ENCODE results near the gene TAS2R40.
"Not testable (repeated sequence)": the region's sequence is repeated elsewhere in the genome, so short reads cannot be mapped to it uniquely, and the experiment has no call there.

TAS2R40 gene

GRCh38 chr7:143264196-143264568, 42.3 kb downstream of the TAS2R40 start:
- H3K9me3 ChIP-seq (ENCODE audit: control insufficient read depth, insufficient read depth, low read depth, low read length), result not testable (repeated sequence)
- H3K9ac ChIP-seq (ENCODE audit: low read length), result peak overlapping the region; percentile 31

DNA sequence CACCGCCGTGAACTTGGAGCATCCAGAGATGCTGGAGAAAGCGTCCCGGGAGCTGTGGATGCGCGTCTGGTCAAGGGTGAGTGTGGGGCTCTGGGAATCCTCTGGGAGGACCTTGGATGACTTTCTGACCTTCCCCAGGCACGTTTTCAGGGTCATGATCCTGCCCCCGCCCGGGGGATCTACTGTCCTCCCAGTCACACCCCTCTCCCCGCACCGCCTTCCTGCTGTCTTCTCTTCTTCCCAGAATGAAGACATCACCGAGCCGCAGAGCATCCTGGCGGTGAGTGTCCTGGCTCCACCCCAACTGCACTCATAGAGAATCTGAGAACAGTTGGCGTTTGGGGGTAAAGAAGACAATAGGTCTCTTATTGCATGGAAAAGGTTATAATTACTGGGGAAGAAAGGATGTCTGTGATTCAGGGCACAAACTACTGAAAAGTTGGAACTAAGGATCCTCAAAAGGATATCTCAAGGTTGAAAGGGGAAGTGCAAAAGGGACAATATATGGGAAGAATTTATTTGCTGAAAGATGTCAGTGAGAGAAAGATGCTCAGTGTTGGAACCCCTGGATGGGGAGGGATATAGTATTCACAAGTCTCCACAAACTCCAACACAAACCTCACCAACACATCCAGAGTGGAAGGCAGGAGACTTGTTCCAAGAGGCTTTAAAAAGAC, 43.3 kb downstream of the TAS2R40 start:
- H3K27ac ChIP-seq (ENCODE audit: low read depth, low read length), result no peak overlapping the region
- H3K9ac ChIP-seq (ENCODE audit: low read length), result no peak overlapping the region
- no peak overlapping the region for H3K4me3 ChIP-seq (ENCODE audit: low read depth, low read length)
- H3K27me3 ChIP-seq (ENCODE audit: control insufficient read depth, insufficient read depth, low read length), result 0 out of 2 replicates have a peak, but pooled peaks cover 2% of the 10 kb centered on the region
- peaks cover 4% of the 10 kb centered on the region; the same call in 1 of the 2 replicates for H3K9me3 ChIP-seq (ENCODE audit: control insufficient read depth, insufficient read depth, low read depth, low read length)
- H3K4me1 ChIP-seq (ENCODE audit: control insufficient read depth, insufficient read depth, low read length), result peaks cover 5% of the 10 kb centered on the region; the same call in 1 of the 2 replicates
- peaks cover 26% of the 10 kb centered on the region for H3K36me3 ChIP-seq (ENCODE audit: control insufficient read depth, insufficient read depth, low read length)

More at GRCh38 chr7:143264196-143264568, 42.3 kb downstream of the TAS2R40 start:
- H3K4me1 ChIP-seq (ENCODE audit: control insufficient read depth, insufficient read depth, low read length); H3K27ac ChIP-seq (ENCODE audit: low read depth, low read length); H3K27me3 ChIP-seq (ENCODE audit: control insufficient read depth, insufficient read depth, low read length): not testable (repeated sequence)
- peaks cover 20% of the 10 kb centered on the region for H3K36me3 ChIP-seq (ENCODE audit: control insufficient read depth, insufficient read depth, low read length)
- H3K4me3 ChIP-seq (ENCODE audit: low read depth, low read length), result peak overlapping the region; percentile 97

GRCh38 chr7:143269251-143269650, 47.4 kb downstream of the TAS2R40 start:
- Histone ChIP-seq H3K9me3 (ENCODE audit: control insufficient read depth, insufficient read depth, low read depth, low read length) (no peaks in the 10 kb centered on the region), H3K27ac (ENCODE audit: low read depth, low read length) (no peak overlapping the region), H3K4me3 (ENCODE audit: low read depth, low read length) (no peak overlapping the region), H3K36me3 (ENCODE audit: control insufficient read depth, insufficient read depth, low read length) (peaks cover 26% of the 10 kb centered on the region), H3K27me3 (ENCODE audit: control insufficient read depth, insufficient read depth, low read length) (0 out of 2 replicates have a peak, but pooled peaks cover 2% of the 10 kb centered on the region), H3K9ac (ENCODE audit: low read length) (no peak overlapping the region), H3K4me1 (ENCODE audit: control insufficient read depth, insufficient read depth, low read length) (no peaks in the 10 kb centered on the region)

DNA sequence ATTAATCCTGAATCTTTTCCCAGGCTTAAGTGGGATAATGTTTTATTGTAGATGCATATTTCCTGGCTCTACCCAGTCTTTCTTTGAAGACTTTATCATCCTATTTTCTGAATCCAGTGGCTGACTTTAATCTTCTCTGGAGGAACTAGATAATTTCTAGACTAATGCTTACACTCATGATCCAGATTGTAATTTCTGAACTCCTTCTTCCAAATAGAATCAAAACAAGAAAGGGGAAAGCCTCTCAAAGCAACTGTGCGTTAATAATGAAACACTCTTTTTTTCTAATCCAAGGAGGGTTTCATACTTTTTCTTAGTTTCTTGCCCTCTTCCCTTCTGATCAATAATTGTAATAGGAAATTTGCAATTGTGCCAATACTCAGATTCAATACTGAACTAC, 49.4 kb downstream of the TAS2R40 start:
- peaks cover 26% of the 10 kb centered on the region for H3K36me3 ChIP-seq (ENCODE audit: control insufficient read depth, insufficient read depth, low read length)
- H3K9ac ChIP-seq (ENCODE audit: low read length), result no peak overlapping the region
- H3K4me1 ChIP-seq (ENCODE audit: control insufficient read depth, insufficient read depth, low read length), result no peaks in the 10 kb centered on the region
- H3K27me3 ChIP-seq (ENCODE audit: control insufficient read depth, insufficient read depth, low read length), result no peaks in the 10 kb centered on the region
- H3K9me3 ChIP-seq (ENCODE audit: control insufficient read depth, insufficient read depth, low read depth, low read length), result no peaks in the 10 kb centered on the region
- no peak overlapping the region for H3K27ac ChIP-seq (ENCODE audit: low read depth, low read length)
- H3K4me3 ChIP-seq (ENCODE audit: low read depth, low read length), result no peak overlapping the region

Measured in HUES6 (cell line).